Measurements from ENCODE around the gene BTD. TPM values are rescaled to one million over a fixed set of nuclear protein-coding genes. Genes with fewer than 3 reads are reported as not detected.

The BTD gene
- total and polyA plus RNA-seq, 12 donors: 9.9 to 148 (median 58.3) TPM

DNA sequence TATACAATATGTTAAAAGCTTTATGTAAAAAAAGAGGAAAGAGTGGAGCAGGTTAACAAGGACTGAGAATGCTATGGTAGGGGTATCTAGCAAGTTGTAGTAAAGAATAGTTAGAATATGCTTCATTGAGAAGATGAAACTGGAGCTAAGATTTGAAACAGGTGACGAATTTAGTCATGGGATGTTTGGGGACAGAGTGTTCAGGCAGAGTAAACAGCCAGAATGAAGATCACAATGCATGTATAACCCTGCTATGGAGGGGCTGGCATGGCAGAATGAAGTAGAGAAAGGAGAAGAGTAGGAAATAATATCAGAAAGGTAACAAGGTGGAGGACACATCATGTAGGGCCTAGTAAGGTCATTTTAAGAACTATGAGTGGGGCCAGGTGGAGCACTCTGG is 72.0 kb downstream of the BTD start:
- H3K27me3 ChIP-seq: no peaks in the 10 kb centered on the region
- intact Hi-C loops (cut with DNase I): no loop called here
- DNase-seq: no peak
- H3K4me1 ChIP-seq (replicated peaks in 1 of 2): peaks cover 0 to 6% of the 10 kb centered on the region in 2 donors
- H3K4me3 ChIP-seq: no peak overlapping the region
- peaks cover 0 to 20% of the 10 kb centered on the region in 2 donors for H3K36me3 ChIP-seq (replicated peaks in 1 of 2)
- H3K27ac ChIP-seq: no peak overlapping the region
- no peaks in the 10 kb centered on the region for H3K9me3 ChIP-seq (replicated peaks in 1 of 3)
- TF ChIP-seq, protein P1, sequence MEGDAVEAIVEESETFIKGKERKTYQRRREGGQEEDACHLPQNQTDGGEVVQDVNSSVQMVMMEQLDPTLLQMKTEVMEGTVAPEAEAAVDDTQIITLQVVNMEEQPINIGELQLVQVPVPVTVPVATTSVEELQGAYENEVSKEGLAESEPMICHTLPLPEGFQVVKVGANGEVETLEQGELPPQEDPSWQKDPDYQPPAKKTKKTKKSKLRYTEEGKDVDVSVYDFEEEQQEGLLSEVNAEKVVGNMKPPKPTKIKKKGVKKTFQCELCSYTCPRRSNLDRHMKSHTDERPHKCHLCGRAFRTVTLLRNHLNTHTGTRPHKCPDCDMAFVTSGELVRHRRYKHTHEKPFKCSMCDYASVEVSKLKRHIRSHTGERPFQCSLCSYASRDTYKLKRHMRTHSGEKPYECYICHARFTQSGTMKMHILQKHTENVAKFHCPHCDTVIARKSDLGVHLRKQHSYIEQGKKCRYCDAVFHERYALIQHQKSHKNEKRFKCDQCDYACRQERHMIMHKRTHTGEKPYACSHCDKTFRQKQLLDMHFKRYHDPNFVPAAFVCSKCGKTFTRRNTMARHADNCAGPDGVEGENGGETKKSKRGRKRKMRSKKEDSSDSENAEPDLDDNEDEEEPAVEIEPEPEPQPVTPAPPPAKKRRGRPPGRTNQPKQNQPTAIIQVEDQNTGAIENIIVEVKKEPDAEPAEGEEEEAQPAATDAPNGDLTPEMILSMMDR (IDR thresholded peaks at IDR 0.05): no peak
- no peak for TF ChIP-seq POLR2A (IDR thresholded peaks at IDR 0.05)
- whole genome bisulfite sequencing, 4 donors: 91 to 100% (median 95%) methylated on average over 1 of the region's 1 CpG

DNA sequence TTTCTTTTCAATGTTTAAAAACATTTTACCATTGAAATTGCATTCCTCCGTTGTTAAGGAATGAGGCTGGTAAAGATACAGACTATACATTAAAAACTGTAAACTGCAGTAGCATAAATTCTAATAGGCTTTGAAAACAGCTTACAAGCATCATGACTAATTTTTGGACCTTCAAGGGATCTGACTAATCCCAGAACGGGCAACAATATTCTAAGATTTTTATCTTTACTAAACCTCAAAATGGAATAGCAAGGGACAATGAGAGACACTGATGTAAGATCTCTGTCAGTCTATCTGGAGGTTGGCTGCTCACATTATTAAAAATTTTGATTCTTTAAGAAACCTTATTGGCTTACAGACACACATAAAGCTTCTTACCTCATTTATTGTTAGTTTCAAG is 74.7 kb downstream of the BTD start:
- Histone ChIP-seq H3K27ac (no peak overlapping the region), H3K4me1 (replicated peaks in 1 of 2) (peaks cover 0 to 6% of the 10 kb centered on the region in 2 donors), H3K4me3 (no peak overlapping the region), H3K9me3 (replicated peaks in 1 of 3) (no peaks in the 10 kb centered on the region), H3K27me3 (no peaks in the 10 kb centered on the region), H3K36me3 (replicated peaks in 1 of 2) (peaks cover 0 to 15% of the 10 kb centered on the region in 2 donors)
- DNase-seq: no peak
- TF ChIP-seq POLR2A (IDR thresholded peaks at IDR 0.05): no peak
- TF ChIP-seq, protein P1 (IDR thresholded peaks at IDR 0.05): no peak
- intact Hi-C loops (cut with DNase I): no loop called here
- WGBS, 4 donors: 72 to 81% (median 74%) methylated on average over 2 of the region's 2 CpGs

DNA sequence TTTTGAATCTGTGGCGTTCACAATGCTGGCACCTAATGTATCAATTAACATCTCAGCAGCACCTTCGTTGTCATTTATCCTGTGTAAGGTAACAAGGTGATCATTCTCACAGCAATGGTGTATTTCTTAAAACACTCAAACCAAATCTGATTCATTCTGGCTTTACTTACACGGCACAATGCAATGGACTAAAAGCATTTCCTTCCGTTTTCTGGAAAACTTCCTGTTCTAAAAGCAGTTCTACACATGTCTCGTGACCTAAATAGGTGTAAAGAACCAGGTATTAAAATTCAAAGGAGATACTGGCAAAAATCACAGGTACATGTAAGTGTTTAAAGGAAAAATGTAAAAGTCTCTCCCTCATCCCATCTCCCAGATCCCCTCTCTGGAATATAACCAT is 77.8 kb downstream of the BTD start:
- TF ChIP-seq POLR2A (IDR thresholded peaks at IDR 0.05): no peak
- TF ChIP-seq, protein P1 (IDR thresholded peaks at IDR 0.05): no peak
- Histone ChIP-seq H3K4me1 (replicated peaks in 1 of 2) (peaks cover 7 to 24% of the 10 kb centered on the region in 2 donors), H3K36me3 (replicated peaks in 1 of 2) (peaks cover 0 to 15% of the 10 kb centered on the region in 2 donors), H3K27ac (no peak overlapping the region), H3K4me3 (no peak overlapping the region), H3K27me3 (no peaks in the 10 kb centered on the region), H3K9me3 (replicated peaks in 1 of 3) (peaks cover 0 to 4% (median 0%) of the 10 kb centered on the region in 3 donors)
- intact Hi-C loops (cut with DNase I): no loop called here
- WGBS, 4 donors: 83 to 95% (median 86%) methylated on average over 5 of the region's 5 CpGs
- no peak for DNase-seq

DNA sequence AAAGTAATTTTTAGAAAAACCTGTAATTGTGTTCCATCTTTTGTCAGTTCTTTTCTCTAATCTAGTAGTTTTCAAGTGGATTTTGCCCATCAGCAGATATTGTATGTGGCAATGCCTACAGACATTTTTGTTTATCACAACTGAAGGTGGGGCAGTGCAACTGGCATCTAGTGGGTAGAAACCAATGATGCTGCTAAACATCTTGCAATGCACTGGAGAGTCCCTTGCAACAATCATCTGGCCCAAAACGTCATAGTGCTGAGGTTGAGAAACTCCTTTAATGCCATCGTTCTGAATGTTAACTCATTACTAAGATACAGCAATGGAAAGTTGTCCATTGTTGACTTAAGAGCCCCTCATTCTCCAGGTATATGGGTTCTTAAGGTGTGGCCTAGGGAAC is 80.1 kb downstream of the BTD start:
- H3K4me1 ChIP-seq (replicated peaks in 1 of 2): peaks cover 7 to 18% of the 10 kb centered on the region in 2 donors
- no peak overlapping the region for H3K27ac ChIP-seq
- no peak for TF ChIP-seq POLR2A (IDR thresholded peaks at IDR 0.05)
- TF ChIP-seq, protein P1 (IDR thresholded peaks at IDR 0.05): no peak
- 80 to 90% (median 86%) methylated on average over 2 of the region's 2 CpGs for WGBS, 4 donors
- no peak overlapping the region for H3K4me3 ChIP-seq
- intact Hi-C loops (cut with DNase I): no loop called here
- H3K27me3 ChIP-seq: no peaks in the 10 kb centered on the region
- peaks cover 0 to 4% (median 0%) of the 10 kb centered on the region in 3 donors for H3K9me3 ChIP-seq (replicated peaks in 1 of 3)
- peaks cover 0 to 9% of the 10 kb centered on the region in 2 donors for H3K36me3 ChIP-seq (replicated peaks in 1 of 2)
- DNase-seq: no peak

All from adrenal gland (tissue), 12 donors.